Pancreas (tissue), 10 donors: Measurements from ENCODE around the gene CD96. TPM values are rescaled to one million over a fixed set of nuclear protein-coding genes. Genes with fewer than 3 reads are reported as not detected.

ENCODE experiments used
- ATAC-seq, 4 donors: fragments of 200-7000 bp; cut with Tn5 transposase; one replicate each; pipeline versions ENCODE4 v1.8.0 to v1.9.1; 2020; ENCODE audit warnings: mild to moderate bottlenecking in 4 of 4, moderate library complexity in 4 of 4
- DNase-seq, 6 donors: peaks; one replicate each; pipeline ENCODE4 v3.0.0-alpha.2; 2020
- FAIRE-seq: peaks from 2 replicates; lab custom pipeline; 2012; peaks lifted over from hg19 to GRCh38; lab: Jason Lieb, UNC
- H3K27ac ChIP-seq, 4 donors: fragments of 200-600 bp; sonication (generic); 1 replicate in 3 of 4; 2 replicates in 1 of 4; pipeline versions ENCODE4 v1.5.0 to v1.8.0; 2020
- H3K27me3 ChIP-seq, 4 donors: fragments of 200-600 bp; one replicate each; pipeline ENCODE4 v1.8.0; 2021
- H3K36me3 ChIP-seq, 3 donors: fragments of 200-600 bp; sonication (generic) in 1 of 3; one replicate each; pipeline versions ENCODE4 v1.5.0 to v1.8.0; 2020 to 2021
- H3K4me1 ChIP-seq, 3 donors: fragments of 200-600 bp; one replicate each; pipeline ENCODE4 v1.8.0; 2021
- H3K4me3 ChIP-seq, 4 donors: fragments of 200-600 bp; sonication (generic) in 2 of 4; one replicate each; pipeline versions ENCODE4 v1.5.0 to v1.8.0; 2020 to 2021
- H3K9me3 ChIP-seq, 4 donors: fragments of 200-600 bp; one replicate each; pipeline ENCODE4 v1.8.0; 2021
- WGBS, 2 donors: extraction: QIAGEN DNeasy Blood & Tissue Kit; methylation state at CpG; one replicate each; pipeline ENCODE4 v1.1.7; 2013; 5-methylcytosine and 5-hydroxymethylcytosine counted together
- intact Hi-C, 3 donors: fragments of 100-400 bp; cut with DNase I; formaldehyde crosslinking; loops; one replicate each; pipeline versions ENCODE4 v1.11.1 to v1.14.2; 2022
- polyA plus RNA-seq, 2 donors: library from polyadenylated mRNA; stranded (reverse); fragments of 200-250 nt; gene quantifications; one replicate each; pipeline ENCODE4 v1.2.3, GENCODE V29; 2013
- total RNA-seq, 6 donors: library from RNA; stranded (reverse); fragmentation: NEBNext Ultra II Directional in 4 of 6; extraction: Animal tissue kit (Norgen Biotek cat#: 25700) in 4 of 6; gene quantifications; one replicate each; pipeline versions ENCODE4 v1.2.1 to v1.2.4, GENCODE V29; 2021 to 2023
- TF ChIP-seq, protein P1 (sequence below), 4 donors: fragments of 200-600 bp; sonication (generic) in 3 of 4; IDR thresholded peaks; one replicate each; pipeline versions ENCODE4 v1.5.0 to v1.8.0; 2021; ENCODE audit warnings: antibody characterized with exemption in 4 of 4
- donor health status: healthy with polysubstance abuse.
- donor health status: DM: no; HTN: no; CAD: no; lungs with moderate emphysema.
- donor health status: DM: no; HTN: no; CAD: no.
- donor health status: control.
- donor health status: control.
- donor health status: Bipolar disorder and iron deficiency.
- donor health status: DM: yes; HTN: yes; CAD: no.
- donor health status: DM: no; HTN: no; CAD: no.
- donor health status: DM: no; HTN: no; CAD: no.
- donor health status: DM: yes; HTN: yes; CAD: no.

The CD96 gene
- total and polyA plus RNA-seq, 8 donors, result 0.12 to 1.9 (median 0.47) TPM

DNA sequence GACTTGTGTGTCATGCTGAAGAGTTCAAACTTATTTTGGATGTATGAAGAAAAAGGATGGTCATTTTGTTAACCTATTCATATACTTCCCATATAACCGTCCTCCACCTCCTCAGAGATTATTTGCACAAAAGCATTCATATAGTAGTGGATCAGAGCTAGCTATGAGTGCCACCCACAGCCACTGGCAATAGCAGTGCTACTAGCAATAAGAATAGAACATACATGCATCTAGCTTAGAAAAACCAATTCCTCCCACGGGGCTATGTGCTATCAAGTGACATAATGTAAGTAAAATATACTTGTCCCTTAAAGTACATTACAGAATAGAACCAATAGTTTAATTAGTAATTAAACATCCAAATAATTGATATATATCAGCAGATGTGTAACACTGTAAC, 63.5 kb downstream of the CD96 start:
- H3K27me3 ChIP-seq, result no peaks in the 10 kb centered on the region

GRCh38 chr3:111607240-111607920, 65.4 kb downstream of the CD96 start:
- no peak overlapping the region for H3K27ac ChIP-seq
- no peaks in the 10 kb centered on the region for H3K9me3 ChIP-seq
- WGBS, 2 donors, result 81 to 84% methylated on average over 3 of the region's 3 CpGs
- intact Hi-C loops, result no loop called here
- ATAC-seq (no peak), FAIRE-seq (no peak), DNase-seq (no peak)
- H3K36me3 ChIP-seq, result no peaks in the 10 kb centered on the region
- H3K4me1 ChIP-seq, result no peaks in the 10 kb centered on the region
- TF ChIP-seq, protein P1, sequence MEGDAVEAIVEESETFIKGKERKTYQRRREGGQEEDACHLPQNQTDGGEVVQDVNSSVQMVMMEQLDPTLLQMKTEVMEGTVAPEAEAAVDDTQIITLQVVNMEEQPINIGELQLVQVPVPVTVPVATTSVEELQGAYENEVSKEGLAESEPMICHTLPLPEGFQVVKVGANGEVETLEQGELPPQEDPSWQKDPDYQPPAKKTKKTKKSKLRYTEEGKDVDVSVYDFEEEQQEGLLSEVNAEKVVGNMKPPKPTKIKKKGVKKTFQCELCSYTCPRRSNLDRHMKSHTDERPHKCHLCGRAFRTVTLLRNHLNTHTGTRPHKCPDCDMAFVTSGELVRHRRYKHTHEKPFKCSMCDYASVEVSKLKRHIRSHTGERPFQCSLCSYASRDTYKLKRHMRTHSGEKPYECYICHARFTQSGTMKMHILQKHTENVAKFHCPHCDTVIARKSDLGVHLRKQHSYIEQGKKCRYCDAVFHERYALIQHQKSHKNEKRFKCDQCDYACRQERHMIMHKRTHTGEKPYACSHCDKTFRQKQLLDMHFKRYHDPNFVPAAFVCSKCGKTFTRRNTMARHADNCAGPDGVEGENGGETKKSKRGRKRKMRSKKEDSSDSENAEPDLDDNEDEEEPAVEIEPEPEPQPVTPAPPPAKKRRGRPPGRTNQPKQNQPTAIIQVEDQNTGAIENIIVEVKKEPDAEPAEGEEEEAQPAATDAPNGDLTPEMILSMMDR (IDR thresholded peaks at IDR 0.05), result no peak
- H3K27me3 ChIP-seq, result no peaks in the 10 kb centered on the region
- no peak overlapping the region for H3K4me3 ChIP-seq

More for the DNA sequence above, 63.5 kb downstream of the CD96 start:
- DNase-seq (no peak), ATAC-seq (no peak), FAIRE-seq (no peak)
- TF ChIP-seq, protein P1 (IDR thresholded peaks at IDR 0.05), result no peak
- H3K36me3 ChIP-seq, result no peaks in the 10 kb centered on the region
- H3K9me3 ChIP-seq, result no peaks in the 10 kb centered on the region
- WGBS, 2 donors, result 83 to 92% methylated on average over 2 of the region's 2 CpGs
- H3K27ac ChIP-seq, result no peak overlapping the region
- H3K4me1 ChIP-seq, result no peaks in the 10 kb centered on the region
- H3K4me3 ChIP-seq, result no peak overlapping the region
- intact Hi-C loops, result no loop called here

GRCh38 chr3:111608383-111608782, 66.4 kb downstream of the CD96 start:
- no peaks in the 10 kb centered on the region for H3K27me3 ChIP-seq
- intact Hi-C loops, result no loop called here
- DNase-seq (no peak), FAIRE-seq (no peak), ATAC-seq (no peak)
- H3K27ac ChIP-seq, result no peak overlapping the region
- TF ChIP-seq, protein P1 (IDR thresholded peaks at IDR 0.05), result no peak
- no peaks in the 10 kb centered on the region for H3K36me3 ChIP-seq
- no peaks in the 10 kb centered on the region for H3K9me3 ChIP-seq
- WGBS, 2 donors, result 83 to 87% methylated on average over 2 of the region's 2 CpGs
- no peaks in the 10 kb centered on the region for H3K4me1 ChIP-seq
- no peak overlapping the region for H3K4me3 ChIP-seq

- Histone ChIP-seq H3K36me3 (no peaks in the 10 kb centered on the region), H3K9me3 (no peaks in the 10 kb centered on the region), H3K27ac (no peak overlapping the region), H3K27me3 (no peaks in the 10 kb centered on the region), H3K4me1 (no peaks in the 10 kb centered on the region), H3K4me3 (no peak overlapping the region)
- WGBS, 2 donors, result 86 to 94% methylated on average over 2 of the region's 2 CpGs
- intact Hi-C loops, result no loop called here
- FAIRE-seq, result no peak
- TF ChIP-seq, protein P1 (IDR thresholded peaks at IDR 0.05), result no peak
- no peak for DNase-seq
- no peak for ATAC-seq
Observed at GRCh38 chr3:111609700-111610099, 67.7 kb downstream of the CD96 start.

DNA sequence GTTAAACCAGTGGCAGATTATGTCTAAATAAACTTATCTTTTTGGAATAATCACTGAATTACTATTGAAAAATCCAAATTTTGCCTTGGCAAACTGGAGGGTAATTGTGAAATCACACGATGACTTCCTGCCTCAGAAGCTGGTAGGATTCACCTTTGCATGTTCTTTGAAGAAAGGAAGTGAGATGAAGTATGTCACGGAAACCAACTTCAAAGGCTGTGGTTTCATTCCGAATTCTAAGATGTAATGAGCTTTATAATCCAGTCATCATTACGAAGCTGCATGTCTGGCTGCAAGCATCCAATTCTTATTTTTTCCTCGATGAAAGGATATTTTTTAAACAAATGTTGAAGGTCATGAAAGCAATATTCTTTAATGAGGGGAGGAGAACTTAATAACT, 68.2 kb downstream of the CD96 start:
- no peak for FAIRE-seq
- Histone ChIP-seq H3K27ac (no peak overlapping the region), H3K27me3 (no peaks in the 10 kb centered on the region), H3K4me3 (no peak overlapping the region), H3K9me3 (no peaks in the 10 kb centered on the region), H3K36me3 (no peaks in the 10 kb centered on the region), H3K4me1 (no peaks in the 10 kb centered on the region)
- 74 to 75% methylated on average over 5 of the region's 5 CpGs for WGBS, 2 donors
- no peak for ATAC-seq
- intact Hi-C loops, result no loop called here
- no peak for DNase-seq
- TF ChIP-seq, protein P1 (IDR thresholded peaks at IDR 0.05), result no peak
